Uterus (tissue), 4 donors: Measurements from ENCODE around the gene HLA-B. TPM values are rescaled to one million over a fixed set of nuclear protein-coding genes. Genes with fewer than 3 reads are reported as not detected.

Source experiments
- DNase-seq, 2 donors: peaks; one replicate each; pipeline ENCODE4 v3.0.0-alpha.2; 2019 to 2020
- H3K27ac ChIP-seq, 2 donors: fragments of 200-600 bp; sonication (generic); 1 replicate in 1 of 2; 2 replicates in 1 of 2; pipeline ENCODE4 v1.5.1; 2016 to 2018
- H3K27me3 ChIP-seq, 2 donors: fragments of 200-600 bp; sonication (generic); one replicate each; pipeline ENCODE4 v1.5.1; 2018 to 2019; ENCODE audit warnings: control low read depth in 1 of 2
- H3K36me3 ChIP-seq, 2 donors: fragments of 200-600 bp; sonication (generic); one replicate each; pipeline ENCODE4 v1.5.1; 2019; ENCODE audit warnings: control low read depth in 1 of 2
- H3K4me1 ChIP-seq, 2 donors: fragments of 200-600 bp; sonication (generic); one replicate each; pipeline ENCODE4 v1.5.1; 2018 to 2019; ENCODE audit warnings: control low read depth in 1 of 2
- H3K4me3 ChIP-seq, 2 donors: fragments of 200-600 bp; sonication (generic); 1 replicate in 1 of 2; 2 replicates in 1 of 2; pipeline ENCODE4 v1.5.1; 2018 to 2019; ENCODE audit warnings: mild to moderate bottlenecking in 1 of 2
- H3K9me3 ChIP-seq, 2 donors: fragments of 200-600 bp; sonication (generic); one replicate each; pipeline ENCODE4 v1.5.1; 2019; ENCODE audit warnings: control low read depth in 1 of 2
- CTCF ChIP-seq, 4 experiments: fragments of 200-600 bp in 2 of 4; fragments of 450-650 bp in 2 of 4; sonication (generic) in 2 of 4; IDR thresholded peaks; one replicate each; pipeline ENCODE4 v1.5.1; 2016 to 2019; ENCODE audit warnings: antibody characterized with exemption in 4 of 4, mild to moderate bottlenecking in 2 of 4, moderate library complexity in 1 of 4
- POLR2A ChIP-seq, 2 donors: fragments of 450-650 bp; IDR thresholded peaks; one replicate each; pipeline ENCODE4 v1.6.1; 2016; ENCODE audit warnings: antibody characterized with exemption in 2 of 2, mild to moderate bottlenecking in 1 of 2, moderate library complexity in 1 of 2
- intact Hi-C: fragments of 100-400 bp; cut with DNase I; formaldehyde crosslinking; loops from one replicate; pipeline ENCODE4 v1.15.1; 2023; ENCODE audit warnings: low total_unique reads
- total RNA-seq, 4 donors: library from RNA; depleted of rRNA in 3 of 4; stranded (reverse); fragments of >200 nt in 3 of 4; gene quantifications; one replicate each; pipeline versions ENCODE4 v1.1.0 to v1.2.4, GENCODE V29; 2014 to 2023
- donor health status: DM: yes; HTN: yes; CAD: no.

The HLA-B gene
- total RNA-seq, 4 donors from 2014 or later: 134 to 1,272 (median 737) TPM

DNA sequence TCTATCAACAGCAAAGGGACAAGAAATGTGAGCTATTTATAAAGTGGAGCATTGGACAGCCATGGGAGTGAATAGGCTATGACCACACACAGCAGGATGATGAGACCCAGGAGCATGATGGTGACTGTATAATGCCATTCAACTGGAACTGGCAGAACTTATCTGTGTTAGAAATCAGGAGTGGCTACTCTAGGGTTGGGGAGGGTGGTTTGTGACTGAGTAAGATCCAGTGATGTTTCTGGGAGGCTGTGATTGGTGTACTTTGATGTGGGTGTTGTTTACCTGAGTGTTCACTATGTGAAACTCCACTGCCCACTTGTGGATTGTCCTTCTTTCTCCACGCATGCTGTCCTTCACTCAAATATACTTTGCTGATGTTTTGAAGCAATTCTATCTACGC lies 11.5 kb upstream of the HLA-B start:
- TF ChIP-seq CTCF (IDR thresholded peaks at IDR 0.05) (no peak), POLR2A (IDR thresholded peaks at IDR 0.05) (no peak)
- Histone ChIP-seq H3K27me3 (no peaks in the 10 kb centered on the region), H3K9me3 (peaks cover 0 to 7% of the 10 kb centered on the region in 2 donors), H3K36me3 (no peaks in the 10 kb centered on the region), H3K4me3 (no peak overlapping the region), H3K4me1 (no peaks in the 10 kb centered on the region), H3K27ac (no peak overlapping the region)
- no peak for DNase-seq
- intact Hi-C loops: loop anchor here (5.0 to 10.0 kb wide), 2 partner anchors 94 to 231 kb away; partner anchors contain the start of genes HLA-C and PSORS1C2

DNA sequence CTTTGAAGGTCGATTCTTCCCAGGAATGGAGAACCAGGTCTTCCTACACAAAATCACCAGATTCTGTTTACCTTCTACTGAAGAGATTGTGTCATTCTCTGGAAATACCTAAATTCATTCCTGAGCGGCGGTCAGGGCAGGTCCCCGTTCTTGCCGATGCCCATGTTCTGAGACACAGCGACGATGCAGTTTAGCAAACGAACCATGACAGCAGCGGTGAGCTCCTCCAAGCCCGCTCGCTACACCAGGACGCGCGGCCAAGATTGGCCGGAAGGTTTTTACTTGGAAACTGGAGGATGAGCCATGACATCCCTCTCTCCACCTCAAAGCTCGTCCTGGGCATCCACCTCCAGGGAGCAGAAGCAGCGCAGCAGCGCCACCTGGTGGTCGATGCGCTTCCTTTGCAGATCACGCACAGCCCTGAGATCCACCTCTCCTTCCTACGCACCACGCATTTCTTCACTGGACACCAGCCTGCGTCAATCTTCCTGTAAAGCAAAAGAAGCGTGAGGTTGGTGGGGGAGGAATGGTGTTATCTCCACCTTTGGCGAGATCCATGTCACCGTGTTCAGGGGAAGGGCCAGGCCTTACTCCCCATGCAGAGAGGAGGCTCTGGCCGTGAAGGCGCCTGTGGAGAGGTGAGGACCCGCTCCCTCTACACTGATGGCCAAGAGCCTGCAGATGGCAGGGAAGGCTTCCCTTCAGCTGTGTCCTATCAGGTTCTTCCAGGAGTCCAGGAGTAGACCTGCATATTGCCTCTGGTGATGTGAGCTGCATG lies 9.9 kb upstream of the HLA-B start:
- TF ChIP-seq CTCF (IDR thresholded peaks at IDR 0.05) (peak; percentile 88 to 97 (median 92)), POLR2A (IDR thresholded peaks at IDR 0.05) (peak in 1 of 2 donors; percentile 23)
- Histone ChIP-seq H3K27me3 (no peaks in the 10 kb centered on the region), H3K9me3 (peaks cover 0 to 1% of the 10 kb centered on the region in 2 donors), H3K4me3 (peak overlapping the region in 1 of 2 donors; percentile 24), H3K27ac (no peak overlapping the region), H3K4me1 (no peaks in the 10 kb centered on the region), H3K36me3 (no peaks in the 10 kb centered on the region)
- DNase-seq: peak; percentile 88 to 89
- intact Hi-C loops: loop anchor here (5.0 to 10.0 kb wide), 2 partner anchors 92 to 230 kb away; partner anchors contain the start of genes HLA-C and PSORS1C2

DNA sequence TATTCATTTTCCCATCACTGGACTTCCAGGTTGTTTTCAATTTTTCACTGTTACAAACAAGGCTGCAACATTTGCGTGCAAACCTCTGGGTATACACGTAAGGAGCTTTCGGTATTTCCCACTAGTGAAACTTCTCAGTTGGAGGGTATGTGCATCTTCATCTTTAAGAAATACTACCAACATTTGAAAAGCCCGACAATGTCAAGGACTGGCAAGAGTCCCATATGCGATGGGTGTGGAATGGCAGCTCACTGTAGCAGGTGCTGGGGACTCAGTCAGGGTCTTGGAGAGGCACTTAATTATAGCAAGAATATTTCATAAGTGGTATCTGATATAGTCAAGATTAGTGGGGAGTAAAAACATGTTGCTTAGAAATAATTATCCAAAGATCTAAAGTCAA lies 8.9 kb upstream of the HLA-B start:
- intact Hi-C loops: loop anchor here (5.0 to 10.0 kb wide), 2 partner anchors 91 to 229 kb away; partner anchors contain the start of genes HLA-C and PSORS1C2
- Histone ChIP-seq H3K36me3 (no peaks in the 10 kb centered on the region), H3K4me3 (no peak overlapping the region), H3K27me3 (no peaks in the 10 kb centered on the region), H3K27ac (no peak overlapping the region), H3K9me3 (no peaks in the 10 kb centered on the region), H3K4me1 (no peaks in the 10 kb centered on the region)
- TF ChIP-seq POLR2A (IDR thresholded peaks at IDR 0.05) (no peak), CTCF (IDR thresholded peaks at IDR 0.05) (no peak)
- DNase-seq: no peak

- no peaks in the 10 kb centered on the region for H3K9me3 ChIP-seq
- H3K4me3 ChIP-seq: no peak overlapping the region
- TF ChIP-seq CTCF (IDR thresholded peaks at IDR 0.05) (no peak), POLR2A (IDR thresholded peaks at IDR 0.05) (no peak)
- no peaks in the 10 kb centered on the region for H3K27me3 ChIP-seq
- intact Hi-C loops: loop anchor here (10.0 kb wide), 1 partner anchor 89 kb away; the partner anchor contains the start of gene HLA-C
- DNase-seq: no peak
- no peaks in the 10 kb centered on the region for H3K36me3 ChIP-seq
- no peak overlapping the region for H3K27ac ChIP-seq
- H3K4me1 ChIP-seq: no peaks in the 10 kb centered on the region
Observed at GRCh38 chr6:31363811-31364210, 6.8 kb upstream of the HLA-B start.

- H3K27ac ChIP-seq: no peak overlapping the region
- DNase-seq: no peak
- intact Hi-C loops: loop anchor here (10.0 kb wide), 1 partner anchor 88 kb away; the partner anchor contains the start of gene HLA-C
- no peak overlapping the region for H3K4me3 ChIP-seq
- H3K9me3 ChIP-seq: no peaks in the 10 kb centered on the region
- H3K36me3 ChIP-seq: no peaks in the 10 kb centered on the region
- TF ChIP-seq CTCF (IDR thresholded peaks at IDR 0.05): no peak
- no peak for TF ChIP-seq POLR2A (IDR thresholded peaks at IDR 0.05)
- no peaks in the 10 kb centered on the region for H3K27me3 ChIP-seq
- H3K4me1 ChIP-seq: no peaks in the 10 kb centered on the region
Observed at GRCh38 chr6:31362751-31363150, 5.8 kb upstream of the HLA-B start.
